Urothelium cell line (cell line): Measurements from ENCODE around the gene ZNF254.
"Not testable (repeated sequence)": the region's sequence is repeated elsewhere in the genome, so short reads cannot be mapped to it uniquely, and the experiment has no call there.

ENCODE experiments used
- DNase-seq: peaks from one replicate; pipeline ENCODE4 v3.0.0; 2011; ENCODE audit warnings: low spot score, mixed read lengths
- FAIRE-seq: peaks from 2 replicates; lab custom pipeline; 2011; peaks lifted over from hg19 to GRCh38; lab: Jason Lieb, UNC

ZNF254 gene

DNA sequence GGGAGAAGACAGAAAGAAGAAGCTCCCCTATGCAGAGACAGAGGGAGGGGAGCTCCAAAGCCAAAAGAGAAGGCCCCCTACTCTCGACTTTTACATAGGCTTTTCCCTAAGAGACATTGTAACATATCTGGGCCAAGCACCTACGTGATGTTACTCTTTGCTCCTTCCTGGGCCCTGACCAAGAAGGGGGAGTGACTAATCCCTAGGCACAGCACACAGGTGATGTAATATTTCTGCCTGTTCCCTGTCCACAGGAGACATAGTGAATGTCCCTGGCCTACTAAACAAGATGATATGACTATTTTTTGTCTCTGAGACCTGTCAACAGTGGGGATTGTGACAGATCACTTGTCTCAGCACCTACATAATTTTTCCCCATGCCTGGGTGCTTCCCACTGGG lies 15.9 kb upstream of the ZNF254 start:
- FAIRE-seq (no peak), DNase-seq (no peak)

GRCh38 chr19:24072720-24073119 lies 14.3 kb upstream of the ZNF254 start:
- FAIRE-seq (no peak), DNase-seq (no peak)

- FAIRE-seq: no peak
- no peak for DNase-seq
These were observed 13.2 kb upstream of the ZNF254 start for GRCh38 chr19:24073807-24074206.

GRCh38 chr19:24074720-24075454 lies 12.1 kb upstream of the ZNF254 start:
- FAIRE-seq (no peak), DNase-seq (no peak)

DNA sequence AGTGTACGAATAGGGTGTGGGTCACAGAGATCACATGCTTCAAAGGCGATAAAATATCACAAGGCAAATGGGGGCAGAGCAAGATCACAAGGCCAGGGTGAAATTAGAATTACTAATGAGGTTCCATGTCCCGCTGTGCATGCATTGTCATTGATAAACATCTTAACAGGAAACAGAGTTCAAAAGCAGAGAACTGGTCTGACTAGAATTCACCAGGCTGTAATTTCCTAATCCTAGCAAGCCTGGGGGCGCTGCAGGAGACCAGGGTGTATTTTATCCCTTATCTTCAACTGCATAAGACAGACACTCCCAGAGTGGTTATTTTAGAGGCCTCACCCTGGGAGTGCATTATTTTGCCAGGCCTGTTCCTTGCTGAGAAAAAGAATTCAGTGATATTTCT lies 11.5 kb upstream of the ZNF254 start:
- DNase-seq, FAIRE-seq: not testable (repeated sequence)

DNA sequence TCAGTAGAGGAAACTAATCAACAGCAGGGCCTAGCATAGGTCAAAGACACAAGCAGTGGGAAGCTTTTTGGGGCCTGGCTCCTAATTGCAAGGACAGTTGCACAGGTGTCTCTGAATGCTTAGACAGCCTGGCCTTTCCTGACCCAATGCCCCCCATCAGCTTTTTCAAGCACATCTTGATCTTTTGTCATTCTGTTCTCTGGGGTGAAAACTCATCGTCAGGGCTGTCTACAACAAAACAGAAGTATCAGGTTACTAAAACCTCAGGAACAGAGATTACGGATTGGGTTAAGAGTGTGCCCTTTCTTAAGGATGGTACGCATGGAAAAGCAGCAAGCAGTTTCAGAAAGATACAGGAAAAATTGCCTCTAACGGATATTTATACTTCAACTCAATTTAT lies 8.3 kb upstream of the ZNF254 start:
- DNase-seq (no peak), FAIRE-seq (no peak)

DNA sequence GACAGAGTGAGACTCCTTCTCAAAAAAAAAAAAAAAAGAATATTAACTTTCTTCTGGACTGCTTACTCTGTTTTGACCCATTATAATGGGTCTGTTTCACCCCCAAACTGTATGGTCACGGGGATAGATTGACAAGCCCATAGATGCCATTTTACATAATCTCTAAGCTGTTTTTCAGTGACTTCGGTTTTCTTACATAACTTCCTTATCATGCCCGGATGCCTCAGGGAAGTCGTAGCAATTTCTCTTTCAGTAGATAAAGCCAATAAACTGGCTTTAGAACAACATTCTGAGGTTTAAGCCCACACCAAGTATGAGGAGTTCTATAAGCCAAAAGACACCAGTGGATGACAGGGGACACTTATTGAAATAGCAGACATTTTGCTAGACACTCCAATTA lies 5.9 kb upstream of the ZNF254 start:
- FAIRE-seq: no peak
- no peak for DNase-seq

- DNase-seq (no peak), FAIRE-seq (no peak)
These were observed 11.4 kb downstream of the ZNF254 start for GRCh38 chr19:24098359-24098758.

GRCh38 chr19:24099829-24100228 lies 12.8 kb downstream of the ZNF254 start:
- no peak for FAIRE-seq
- DNase-seq: no peak

DNA sequence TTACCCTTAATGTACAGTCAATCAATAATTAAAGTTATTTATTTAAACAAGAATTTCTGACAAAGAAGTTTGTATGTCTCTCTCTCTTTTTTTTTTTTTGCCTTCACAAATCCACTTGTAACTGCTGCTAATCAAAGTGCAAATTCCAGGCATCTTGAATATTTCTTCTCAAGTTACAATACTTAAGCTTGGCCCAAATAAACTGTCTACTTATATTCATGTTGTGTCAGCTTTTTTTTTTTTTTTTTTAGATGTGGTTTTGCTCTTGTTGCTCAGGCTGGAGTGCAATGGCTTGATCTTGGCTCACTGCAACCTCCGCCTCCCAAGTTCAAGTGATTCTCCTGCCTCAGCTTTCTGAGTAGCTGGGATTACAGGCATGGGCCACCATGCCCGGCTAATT lies 13.6 kb downstream of the ZNF254 start:
- not testable (repeated sequence) for FAIRE-seq, DNase-seq

DNA sequence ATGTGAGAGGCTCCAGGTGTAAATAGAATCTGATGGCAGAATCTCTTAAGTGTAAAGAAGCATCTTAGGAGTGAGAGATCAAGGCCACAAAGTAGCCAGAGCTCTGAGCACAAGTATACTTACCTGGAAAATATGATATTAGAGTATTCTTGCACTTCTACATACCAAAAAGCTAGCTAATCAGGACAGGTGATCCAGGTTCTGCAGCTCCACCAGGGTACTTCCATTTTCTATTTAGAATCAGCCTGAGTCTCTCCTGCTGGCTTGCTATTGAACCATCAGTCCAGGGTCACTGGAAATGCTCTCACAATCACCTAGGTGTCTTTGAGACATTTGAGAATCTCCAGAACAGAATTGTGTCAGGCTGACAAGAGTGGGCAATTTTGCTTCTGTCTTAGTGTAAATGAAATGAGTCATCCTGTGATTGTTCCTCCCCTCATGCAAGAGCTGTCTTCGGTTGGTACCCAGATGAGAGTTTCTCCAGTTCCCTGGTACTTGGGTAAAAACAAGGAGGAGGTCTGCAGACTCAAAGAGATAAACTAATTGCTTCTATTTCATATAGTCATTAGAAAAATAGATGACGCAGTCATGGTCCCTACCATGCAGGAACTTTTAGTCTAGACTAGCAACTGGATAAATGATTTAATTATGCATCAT lies 14.6 kb downstream of the ZNF254 start:
- FAIRE-seq (no peak), DNase-seq (no peak)

- DNase-seq (no peak), FAIRE-seq (no peak)
These were observed 40.6 kb downstream of the ZNF254 start for GRCh38 chr19:24127601-24128000.

DNA sequence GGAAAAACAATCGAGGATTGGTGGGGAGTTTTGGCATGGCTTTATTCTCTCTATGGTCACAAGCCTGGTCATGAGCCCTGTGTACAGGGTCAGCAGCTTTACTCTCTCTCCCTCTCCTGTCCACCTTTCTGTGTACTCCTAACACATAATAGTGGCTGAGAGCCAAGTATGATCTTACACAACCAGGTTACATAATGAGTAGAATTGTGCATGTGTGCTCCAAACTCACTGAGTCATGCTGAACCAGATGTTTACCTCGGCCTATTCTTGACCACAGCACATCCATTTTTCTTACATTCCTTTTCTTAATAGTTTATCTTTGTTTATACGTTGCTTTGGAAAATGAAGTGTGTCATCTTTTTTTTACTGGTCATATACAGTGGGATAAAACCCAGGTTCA lies 53.1 kb downstream of the ZNF254 start:
- FAIRE-seq (no peak), DNase-seq (peak; percentile 2)

GRCh38 chr19:24140591-24140990 lies 53.6 kb downstream of the ZNF254 start:
- DNase-seq (no peak), FAIRE-seq (no peak)

DNA sequence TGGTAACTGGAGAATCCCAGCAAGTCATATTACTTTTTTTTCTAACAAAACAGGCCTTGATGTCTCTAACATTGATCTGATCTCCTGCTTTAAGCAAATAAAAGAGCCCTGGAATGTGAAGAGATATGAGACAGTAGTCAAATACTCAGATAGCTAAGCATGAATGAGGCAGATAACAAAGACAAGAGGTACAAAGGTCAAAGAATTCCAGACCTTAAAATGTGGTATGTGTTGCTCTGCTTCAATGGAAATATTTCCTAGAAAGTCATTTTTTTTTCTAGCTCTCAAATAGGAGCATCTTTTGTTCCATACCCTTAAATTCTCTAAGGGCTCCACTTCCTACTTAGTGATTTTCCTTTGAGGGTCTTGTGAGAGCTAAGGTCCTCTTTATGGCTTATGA lies 54.6 kb downstream of the ZNF254 start:
- FAIRE-seq (no peak), DNase-seq (no peak)

DNA sequence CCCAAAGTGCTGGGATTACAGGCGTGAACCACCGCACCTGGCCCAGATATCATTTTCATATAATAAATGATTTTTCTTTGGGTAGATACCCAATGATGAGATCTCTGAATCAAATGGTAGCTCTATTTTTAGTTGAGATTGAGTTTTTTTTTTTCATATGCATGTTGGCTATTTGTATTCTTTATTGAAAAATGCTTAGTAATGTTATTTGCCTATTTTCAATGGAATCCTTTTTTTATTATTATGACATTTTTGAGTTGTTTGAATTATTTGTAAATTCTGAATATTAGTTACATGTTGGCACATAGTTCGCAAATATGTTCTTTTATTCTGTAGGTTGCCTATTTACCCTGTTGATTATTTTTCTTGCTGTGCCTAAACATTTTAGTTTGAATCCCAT lies 55.8 kb downstream of the ZNF254 start:
- no peak for FAIRE-seq
- DNase-seq: no peak

- FAIRE-seq: no peak
- DNase-seq: no peak
These were observed 72.7 kb downstream of the ZNF254 start for GRCh38 chr19:24159707-24160106.

- FAIRE-seq (no peak), DNase-seq (no peak)
These were observed 79.1 kb downstream of the ZNF254 start for GRCh38 chr19:24166055-24166454.

DNA sequence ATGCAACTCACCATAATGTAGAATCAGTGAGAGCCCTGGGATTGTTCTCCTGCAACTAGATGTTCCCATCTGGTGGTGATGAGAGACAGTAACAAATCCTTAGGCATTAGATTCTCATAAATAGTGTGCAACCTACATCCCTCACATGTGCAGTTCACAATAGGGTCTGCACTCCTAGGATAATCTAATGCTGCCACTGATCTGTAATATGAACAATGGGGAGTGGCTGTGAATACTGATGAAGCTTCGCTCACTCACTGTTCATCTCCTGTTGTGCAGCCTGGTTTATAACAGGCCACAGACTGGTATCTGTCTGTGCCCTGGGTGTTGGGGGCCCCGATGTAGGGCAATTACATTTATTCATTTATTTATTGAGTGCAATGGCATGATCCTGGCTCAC lies 86.9 kb downstream of the ZNF254 start:
- DNase-seq (no peak), FAIRE-seq (no peak)

DNA sequence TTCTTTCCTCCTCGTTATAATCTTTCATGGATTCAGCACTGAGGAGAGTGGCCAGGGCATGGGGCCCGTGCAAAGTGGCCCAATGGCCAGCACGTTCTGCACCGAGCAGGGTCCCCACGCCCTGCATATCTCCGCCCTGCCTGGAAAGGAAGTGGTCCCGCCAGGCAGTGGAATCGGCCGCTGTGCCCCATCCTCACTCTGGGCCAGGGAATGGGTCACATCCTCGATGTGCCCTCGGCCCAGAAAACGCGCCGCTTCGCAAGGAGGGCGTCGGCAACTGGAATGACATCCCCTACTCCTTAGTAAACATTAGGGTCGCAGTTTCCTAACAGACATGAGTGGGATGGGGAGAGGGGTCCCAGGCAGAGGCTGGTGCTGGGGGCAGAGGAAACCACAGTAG lies 90.7 kb downstream of the ZNF254 start:
- FAIRE-seq: no peak
- no peak for DNase-seq

- DNase-seq (no peak), FAIRE-seq (no peak)
These were observed 91.2 kb downstream of the ZNF254 start for GRCh38 chr19:24178207-24178606.
